ENCODE data around the gene FUNDC2. TPM values are rescaled to one million over a fixed set of nuclear protein-coding genes. Genes with fewer than 3 reads are reported as not detected.
"Not testable (repeated sequence)": the region's sequence is repeated elsewhere in the genome, so short reads cannot be mapped to it uniquely, and the experiment has no call there.

Gene FUNDC2
- polyA plus RNA-seq, 3 donors = 42.7 to 166 (median 148) TPM

GRCh38 chrX:155006913-155007671, 19.6 kb upstream of the FUNDC2 start:
- H3K9me3 ChIP-seq (replicated peaks in 1 of 2; ENCODE audit: control insufficient read depth in 1 of 2, insufficient read depth in 1 of 2, low read length in 2 of 2); H2AFZ ChIP-seq (ENCODE audit: insufficient read depth, low read depth, low read length, poor library complexity, severe bottlenecking); H3K9me3 Mint-ChIP-seq; H3K36me3 ChIP-seq (replicated peaks in 1 of 2; ENCODE audit: control insufficient read depth in 1 of 2, insufficient read depth in 2 of 2, low read length in 2 of 2); H3K4me3 Mint-ChIP-seq; H3K27ac Mint-ChIP-seq; H3K36me3 Mint-ChIP-seq; H3K27me3 Mint-ChIP-seq (ENCODE audit: low read depth in 3 of 3); H3K9ac ChIP-seq (ENCODE audit: insufficient read depth, low read length, poor library complexity, severe bottlenecking); H3K4me3 ChIP-seq (replicated peaks in 1 of 3; ENCODE audit: low read depth in 2 of 3, low read length in 3 of 3); H3K27ac ChIP-seq (ENCODE audit: low read depth in 1 of 2, low read length in 2 of 2); H3K4me1 ChIP-seq (ENCODE audit: control insufficient read depth in 1 of 2, insufficient read depth in 2 of 2, low read length in 2 of 2); H3K4me1 Mint-ChIP-seq; intact Hi-C loops (cut with micrococcal nuclease); DNase-seq; H3K4me2 ChIP-seq (replicated peaks; ENCODE audit: extremely low read depth, low read length, poor library complexity, severe bottlenecking); H3K79me2 ChIP-seq (ENCODE audit: insufficient read depth, low read length); H4K20me1 ChIP-seq (ENCODE audit: insufficient read depth, low read length); H3K27me3 ChIP-seq (ENCODE audit: control insufficient read depth in 2 of 2, insufficient read depth in 2 of 2, low read length in 2 of 2): not testable (repeated sequence)
- WGBS (ENCODE audit: insufficient coverage) = 100% methylated on average over 1 of the region's 11 CpGs

- H3K4me1 Mint-ChIP-seq; DNase-seq; H3K27ac ChIP-seq (ENCODE audit: low read depth in 1 of 2, low read length in 2 of 2); H3K4me3 Mint-ChIP-seq; H3K36me3 ChIP-seq (replicated peaks in 1 of 2; ENCODE audit: control insufficient read depth in 1 of 2, insufficient read depth in 2 of 2, low read length in 2 of 2); intact Hi-C loops (cut with micrococcal nuclease); H3K36me3 Mint-ChIP-seq; H3K27ac Mint-ChIP-seq; H3K9ac ChIP-seq (ENCODE audit: insufficient read depth, low read length, poor library complexity, severe bottlenecking); H4K20me1 ChIP-seq (ENCODE audit: insufficient read depth, low read length); H3K27me3 Mint-ChIP-seq (ENCODE audit: low read depth in 3 of 3); H2AFZ ChIP-seq (ENCODE audit: insufficient read depth, low read depth, low read length, poor library complexity, severe bottlenecking); H3K9me3 Mint-ChIP-seq; H3K4me1 ChIP-seq (ENCODE audit: control insufficient read depth in 1 of 2, insufficient read depth in 2 of 2, low read length in 2 of 2); H3K4me2 ChIP-seq (replicated peaks; ENCODE audit: extremely low read depth, low read length, poor library complexity, severe bottlenecking); H3K4me3 ChIP-seq (replicated peaks in 1 of 3; ENCODE audit: low read depth in 2 of 3, low read length in 3 of 3); H3K79me2 ChIP-seq (ENCODE audit: insufficient read depth, low read length); H3K27me3 ChIP-seq (ENCODE audit: control insufficient read depth in 2 of 2, insufficient read depth in 2 of 2, low read length in 2 of 2); H3K9me3 ChIP-seq (replicated peaks in 1 of 2; ENCODE audit: control insufficient read depth in 1 of 2, insufficient read depth in 1 of 2, low read length in 2 of 2): not testable (repeated sequence)
- WGBS (ENCODE audit: insufficient coverage) = no CpG with 5 or more reads among the region's 12 CpGs
These were observed 18.1 kb upstream of the FUNDC2 start for GRCh38 chrX:155008578-155008977.

- H3K4me2 ChIP-seq (replicated peaks; ENCODE audit: extremely low read depth, low read length, poor library complexity, severe bottlenecking) = no peak overlapping the region
- no peaks in the 10 kb centered on the region for H3K79me2 ChIP-seq (ENCODE audit: insufficient read depth, low read length)
- no peak for DNase-seq
- H3K9ac ChIP-seq (ENCODE audit: insufficient read depth, low read length, poor library complexity, severe bottlenecking) = no peak overlapping the region
- H3K27me3 Mint-ChIP-seq (ENCODE audit: low read depth in 3 of 3) = no peaks in the 10 kb centered on the region
- H3K27me3 ChIP-seq (ENCODE audit: control insufficient read depth in 2 of 2, insufficient read depth in 2 of 2, low read length in 2 of 2) = no peaks in the 10 kb centered on the region
- H4K20me1 ChIP-seq (ENCODE audit: insufficient read depth, low read length) = no peaks in the 10 kb centered on the region
- no peaks in the 10 kb centered on the region for H3K36me3 Mint-ChIP-seq
- no peak overlapping the region for H3K27ac ChIP-seq (ENCODE audit: low read depth in 1 of 2, low read length in 2 of 2)
- no peak overlapping the region for H3K4me3 ChIP-seq (replicated peaks in 1 of 3; ENCODE audit: low read depth in 2 of 3, low read length in 3 of 3)
- no peaks in the 10 kb centered on the region for H3K4me1 Mint-ChIP-seq
- peaks cover 0 to 8% (median 0%) of the 10 kb centered on the region in 7 donors for H3K9me3 Mint-ChIP-seq
- H3K27ac Mint-ChIP-seq = no peak overlapping the region
- H3K36me3 ChIP-seq (replicated peaks in 1 of 2; ENCODE audit: control insufficient read depth in 1 of 2, insufficient read depth in 2 of 2, low read length in 2 of 2) = no peaks in the 10 kb centered on the region
- no peaks in the 10 kb centered on the region for H3K9me3 ChIP-seq (replicated peaks in 1 of 2; ENCODE audit: control insufficient read depth in 1 of 2, insufficient read depth in 1 of 2, low read length in 2 of 2)
- TF ChIP-seq CTCF (IDR thresholded peaks at IDR 0.05) = no peak
- H2AFZ ChIP-seq (ENCODE audit: insufficient read depth, low read depth, low read length, poor library complexity, severe bottlenecking) = no peak overlapping the region
- H3K4me3 Mint-ChIP-seq = no peak overlapping the region
- WGBS (ENCODE audit: insufficient coverage) = no CpG with 5 or more reads among the region's 3 CpGs
- intact Hi-C loops (cut with micrococcal nuclease) = no loop called here
- H3K4me1 ChIP-seq (ENCODE audit: control insufficient read depth in 1 of 2, insufficient read depth in 2 of 2, low read length in 2 of 2) = no peaks in the 10 kb centered on the region
These were observed 16.6 kb upstream of the FUNDC2 start for GRCh38 chrX:155009994-155010472.

Measured in CD14-positive monocyte (primary cell).